Testis (tissue), 2 donors: ENCODE measurements around the gene LHFPL4.

Experiments
- POLR2A ChIP-seq: fragments of 450-650 bp; IDR thresholded peaks from one replicate; pipeline ENCODE4 v1.6.1; 2017; ENCODE audit warnings: antibody characterized with exemption, mild to moderate bottlenecking, moderate library complexity
- TF ChIP-seq, protein P1 (sequence below), 3 experiments: fragments of 450-650 bp in 2 of 3; fragments of 200-600 bp in 1 of 3; sonication (generic) in 1 of 3; IDR thresholded peaks; one replicate each; pipeline ENCODE4 v1.5.1; 2016 to 2019; ENCODE audit warnings: antibody characterized with exemption in 3 of 3, mild to moderate bottlenecking in 2 of 3, moderate library complexity in 1 of 3

DNA sequence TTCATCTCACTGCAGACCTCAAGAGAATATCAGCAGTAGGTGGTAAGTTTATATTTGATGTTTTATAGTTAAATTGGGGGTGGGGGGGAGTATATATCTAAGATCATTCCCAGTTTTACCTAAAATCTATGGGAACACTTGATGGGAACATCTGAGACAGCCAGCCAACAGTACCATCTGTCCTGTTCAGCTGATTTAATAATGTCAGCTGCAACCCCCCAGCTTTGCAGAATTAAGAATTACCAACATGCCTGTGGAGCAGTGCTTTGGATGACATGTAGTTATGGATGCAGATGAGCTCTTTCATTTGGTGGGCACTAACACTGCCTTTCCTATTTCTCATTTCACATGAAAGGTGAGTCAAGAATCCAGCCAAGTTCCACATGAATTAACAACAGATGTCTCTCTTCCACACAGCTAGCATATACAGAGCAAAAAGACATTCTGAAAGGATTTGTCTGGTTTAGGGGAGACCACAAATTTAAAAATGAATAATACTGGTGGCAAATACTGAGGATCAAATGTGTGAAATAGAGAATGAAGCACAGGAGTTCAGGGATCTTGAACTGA lies 80.0 kb downstream of the LHFPL4 start:
- TF ChIP-seq, protein P1, sequence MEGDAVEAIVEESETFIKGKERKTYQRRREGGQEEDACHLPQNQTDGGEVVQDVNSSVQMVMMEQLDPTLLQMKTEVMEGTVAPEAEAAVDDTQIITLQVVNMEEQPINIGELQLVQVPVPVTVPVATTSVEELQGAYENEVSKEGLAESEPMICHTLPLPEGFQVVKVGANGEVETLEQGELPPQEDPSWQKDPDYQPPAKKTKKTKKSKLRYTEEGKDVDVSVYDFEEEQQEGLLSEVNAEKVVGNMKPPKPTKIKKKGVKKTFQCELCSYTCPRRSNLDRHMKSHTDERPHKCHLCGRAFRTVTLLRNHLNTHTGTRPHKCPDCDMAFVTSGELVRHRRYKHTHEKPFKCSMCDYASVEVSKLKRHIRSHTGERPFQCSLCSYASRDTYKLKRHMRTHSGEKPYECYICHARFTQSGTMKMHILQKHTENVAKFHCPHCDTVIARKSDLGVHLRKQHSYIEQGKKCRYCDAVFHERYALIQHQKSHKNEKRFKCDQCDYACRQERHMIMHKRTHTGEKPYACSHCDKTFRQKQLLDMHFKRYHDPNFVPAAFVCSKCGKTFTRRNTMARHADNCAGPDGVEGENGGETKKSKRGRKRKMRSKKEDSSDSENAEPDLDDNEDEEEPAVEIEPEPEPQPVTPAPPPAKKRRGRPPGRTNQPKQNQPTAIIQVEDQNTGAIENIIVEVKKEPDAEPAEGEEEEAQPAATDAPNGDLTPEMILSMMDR (IDR thresholded peaks at IDR 0.05), result no peak
- TF ChIP-seq POLR2A, result no peak
